RWPE2 (cell line): ENCODE data around the gene QRSL1.

Experiments used
- ATAC-seq: fragments of 200-7000 bp; cut with Tn5 transposase; 3 replicates; pipeline ENCODE4 v1.9.1; 2021; ENCODE audit warnings: low read depth
- DNase-seq: peaks from one replicate; pipeline ENCODE4 v3.0.0-alpha.2; 2020; ENCODE audit warnings: low spot score
- H3K27ac ChIP-seq: fragments of 450-650 bp; 2 replicates; pipeline ENCODE4 v1.5.1; 2017; ENCODE audit warnings: mild to moderate bottlenecking; ENCODE audit not compliant: poor library complexity, severe bottlenecking
- H3K27me3 ChIP-seq: fragments of 250-450 bp; sonication (Bioruptor Pico); 2 replicates; pipeline ENCODE4 v1.5.1; 2021; ENCODE audit warnings: mild to moderate bottlenecking, moderate library complexity; ENCODE audit not compliant: insufficient read depth, poor library complexity, severe bottlenecking
- H3K36me3 ChIP-seq: fragments of 250-450 bp; sonication (Bioruptor Pico); 2 replicates; pipeline ENCODE4 v1.5.1; 2020; ENCODE audit warnings: low read depth, mild to moderate bottlenecking, moderate library complexity
- H3K4me1 ChIP-seq: fragments of 250-450 bp; sonication (Bioruptor Pico); 2 replicates; pipeline ENCODE4 v1.5.1; 2021; ENCODE audit warnings: mild to moderate bottlenecking, moderate library complexity; ENCODE audit not compliant: insufficient read depth, poor library complexity, severe bottlenecking
- H3K4me3 ChIP-seq: fragments of 250-450 bp; sonication (Bioruptor Pico); 2 replicates; pipeline ENCODE4 v1.5.1; 2021; ENCODE audit warnings: mild to moderate bottlenecking, moderate library complexity; ENCODE audit not compliant: severe bottlenecking
- H3K9me3 ChIP-seq: fragments of 250-450 bp; sonication (Bioruptor Pico); 2 replicates; pipeline ENCODE4 v1.5.1; 2021; ENCODE audit warnings: mild to moderate bottlenecking, moderate library complexity; ENCODE audit not compliant: severe bottlenecking
- TF ChIP-seq, protein P1 (sequence below): fragments of 450-650 bp; IDR thresholded peaks from one replicate; pipeline ENCODE4 v1.5.1; 2017; ENCODE audit warnings: mild to moderate bottlenecking, moderate library complexity; ENCODE audit not compliant: poor library complexity, severe bottlenecking

Gene QRSL1

DNA sequence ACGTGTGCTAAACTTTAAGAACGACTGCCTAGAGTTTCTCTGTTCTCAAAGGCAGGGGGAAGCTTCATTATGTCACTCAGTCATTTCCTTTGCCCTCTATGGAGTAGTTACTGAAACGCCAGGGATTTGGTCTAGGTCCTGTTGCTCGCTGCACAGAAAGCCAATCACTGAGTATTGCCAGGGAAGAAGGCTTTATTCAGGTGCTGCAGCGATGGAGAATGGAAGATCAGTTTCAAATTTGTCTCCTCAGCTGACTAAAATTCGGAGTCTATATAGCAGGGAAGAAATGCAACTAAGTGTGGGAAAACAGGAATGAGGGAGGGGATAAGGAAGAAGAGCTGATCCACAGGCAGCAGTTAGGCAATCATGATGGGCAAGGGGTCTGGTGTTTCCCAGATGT, 75.8 kb downstream of the QRSL1 start:
- DNase-seq, result no peak
- Histone ChIP-seq H3K27me3 (no peaks in the 10 kb centered on the region), H3K9me3 (no peaks in the 10 kb centered on the region), H3K36me3 (no peaks in the 10 kb centered on the region), H3K4me3 (no peak overlapping the region), H3K27ac (no peak overlapping the region), H3K4me1 (no peaks in the 10 kb centered on the region)
- TF ChIP-seq, protein P1, sequence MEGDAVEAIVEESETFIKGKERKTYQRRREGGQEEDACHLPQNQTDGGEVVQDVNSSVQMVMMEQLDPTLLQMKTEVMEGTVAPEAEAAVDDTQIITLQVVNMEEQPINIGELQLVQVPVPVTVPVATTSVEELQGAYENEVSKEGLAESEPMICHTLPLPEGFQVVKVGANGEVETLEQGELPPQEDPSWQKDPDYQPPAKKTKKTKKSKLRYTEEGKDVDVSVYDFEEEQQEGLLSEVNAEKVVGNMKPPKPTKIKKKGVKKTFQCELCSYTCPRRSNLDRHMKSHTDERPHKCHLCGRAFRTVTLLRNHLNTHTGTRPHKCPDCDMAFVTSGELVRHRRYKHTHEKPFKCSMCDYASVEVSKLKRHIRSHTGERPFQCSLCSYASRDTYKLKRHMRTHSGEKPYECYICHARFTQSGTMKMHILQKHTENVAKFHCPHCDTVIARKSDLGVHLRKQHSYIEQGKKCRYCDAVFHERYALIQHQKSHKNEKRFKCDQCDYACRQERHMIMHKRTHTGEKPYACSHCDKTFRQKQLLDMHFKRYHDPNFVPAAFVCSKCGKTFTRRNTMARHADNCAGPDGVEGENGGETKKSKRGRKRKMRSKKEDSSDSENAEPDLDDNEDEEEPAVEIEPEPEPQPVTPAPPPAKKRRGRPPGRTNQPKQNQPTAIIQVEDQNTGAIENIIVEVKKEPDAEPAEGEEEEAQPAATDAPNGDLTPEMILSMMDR, result no peak
- no peak for ATAC-seq

DNA sequence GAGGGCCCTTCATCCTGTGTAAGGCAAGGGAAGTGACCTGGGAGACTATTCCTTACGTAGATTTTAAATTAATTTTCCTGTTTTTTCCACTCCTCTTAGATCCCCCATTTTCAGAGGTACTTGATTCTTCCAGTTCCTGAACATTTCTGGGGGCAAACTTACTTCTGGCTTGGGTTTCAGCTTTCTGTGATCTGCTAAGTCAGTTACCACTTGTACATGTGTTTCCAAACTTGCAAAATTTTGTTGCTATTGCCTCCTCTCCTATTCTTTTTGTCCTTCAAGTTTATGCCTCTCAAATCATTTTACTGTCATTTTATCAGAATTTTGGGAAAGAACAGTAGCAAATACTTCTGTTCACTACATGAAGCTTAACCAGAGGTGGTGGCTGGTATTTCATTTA, 81.2 kb downstream of the QRSL1 start:
- no peaks in the 10 kb centered on the region for H3K36me3 ChIP-seq
- no peak overlapping the region for H3K4me3 ChIP-seq
- H3K27me3 ChIP-seq, result no peaks in the 10 kb centered on the region
- H3K4me1 ChIP-seq, result no peaks in the 10 kb centered on the region
- DNase-seq (no peak), ATAC-seq (no peak)
- TF ChIP-seq, protein P1, result no peak
- no peaks in the 10 kb centered on the region for H3K9me3 ChIP-seq
- no peak overlapping the region for H3K27ac ChIP-seq

- H3K27ac ChIP-seq, result no peak overlapping the region
- TF ChIP-seq, protein P1, result no peak
- H3K36me3 ChIP-seq, result no peaks in the 10 kb centered on the region
- no peaks in the 10 kb centered on the region for H3K9me3 ChIP-seq
- no peaks in the 10 kb centered on the region for H3K4me1 ChIP-seq
- DNase-seq (no peak), ATAC-seq (no peak)
- H3K4me3 ChIP-seq, result no peak overlapping the region
- no peaks in the 10 kb centered on the region for H3K27me3 ChIP-seq
Observed at GRCh38 chr6:106714281-106714680, 84.9 kb downstream of the QRSL1 start.

GRCh38 chr6:106715922-106716321, 86.5 kb downstream of the QRSL1 start:
- Histone ChIP-seq H3K27ac (no peak overlapping the region), H3K36me3 (no peaks in the 10 kb centered on the region), H3K4me3 (no peak overlapping the region), H3K4me1 (no peaks in the 10 kb centered on the region), H3K27me3 (no peaks in the 10 kb centered on the region), H3K9me3 (no peaks in the 10 kb centered on the region)
- ATAC-seq (0 out of 3 replicates have a peak, but pooled peaks have one; percentile 25), DNase-seq (no peak)
- TF ChIP-seq, protein P1, result no peak

GRCh38 chr6:106716966-106717365, 87.6 kb downstream of the QRSL1 start:
- no peaks in the 10 kb centered on the region for H3K9me3 ChIP-seq
- no peak for DNase-seq
- no peaks in the 10 kb centered on the region for H3K36me3 ChIP-seq
- no peaks in the 10 kb centered on the region for H3K27me3 ChIP-seq
- TF ChIP-seq, protein P1, result no peak
- no peak overlapping the region for H3K4me3 ChIP-seq
- no peak for ATAC-seq
- H3K4me1 ChIP-seq, result peaks cover 6% of the 10 kb centered on the region
- H3K27ac ChIP-seq, result no peak overlapping the region
